Measurements from ENCODE around the gene CTAGE1.
A peak's percentile ranks its signal among the peaks of the same experiment; 100 is the strongest.

CTAGE1 gene

GRCh38 chr18:22429564-22429963 lies 11.8 kb upstream of the CTAGE1 start:
- no CpG with 5 or more reads among the region's 3 CpGs for WGBS (ENCODE audit: extremely low coverage, insufficient coverage, insufficient read length)
- Histone ChIP-seq H3K18ac (ENCODE audit: low read length) (no peak overlapping the region), H3K27ac (ENCODE audit: low read depth, low read length) (no peak overlapping the region), H2BK120ac (ENCODE audit: insufficient read depth, low read length, poor library complexity) (no peak overlapping the region), H3K4me3 (ENCODE audit: low read depth, low read length) (no peak overlapping the region), H3K27me3 (ENCODE audit: insufficient read depth, low read length) (no peaks in the 10 kb centered on the region), H3K4me1 (ENCODE audit: control insufficient read depth in 1 of 2, insufficient read depth in 2 of 2, low read length in 2 of 2) (no peaks in the 10 kb centered on the region), H3K14ac (ENCODE audit: low read length) (no peak overlapping the region), H3K4me2 (ENCODE audit: low read length) (no peak overlapping the region), H3K4ac (ENCODE audit: low read depth, low read length) (no peak overlapping the region), H3K79me2 (ENCODE audit: control insufficient read depth, insufficient read depth, low read length, poor library complexity) (no peaks in the 10 kb centered on the region), H3K36me3 (ENCODE audit: control insufficient read depth in 1 of 2, insufficient read depth in 2 of 2, low read length in 2 of 2) (no peaks in the 10 kb centered on the region), H4K8ac (ENCODE audit: low read depth, low read length) (no peak overlapping the region), H3K9ac (ENCODE audit: low read length) (no peak overlapping the region), H3K79me1 (ENCODE audit: low read length) (no peaks in the 10 kb centered on the region), H2BK5ac (ENCODE audit: low read depth, low read length, poor library complexity) (no peak overlapping the region), H2AFZ (ENCODE audit: insufficient read depth, low read length, poor library complexity) (no peak overlapping the region), H3K23ac (ENCODE audit: low read length) (no peak overlapping the region), H2AK5ac (ENCODE audit: low read length) (no peak overlapping the region), H3K9me3 (ENCODE audit: insufficient read depth, low read depth, low read length) (no peaks in the 10 kb centered on the region), H4K91ac (ENCODE audit: low read depth, low read length) (no peak overlapping the region), H2BK12ac (ENCODE audit: low read length) (no peak overlapping the region), H4K12ac (ENCODE audit: low read depth, low read length) (no peak overlapping the region)
- no peak for DNase-seq

- DNase-seq, result no peak
- no peak overlapping the region for H4K91ac ChIP-seq (ENCODE audit: low read depth, low read length)
- no peak overlapping the region for H2BK12ac ChIP-seq (ENCODE audit: low read length)
- H3K27ac ChIP-seq (ENCODE audit: low read depth, low read length), result no peak overlapping the region
- no peak overlapping the region for H4K12ac ChIP-seq (ENCODE audit: low read depth, low read length)
- no peak overlapping the region for H3K18ac ChIP-seq (ENCODE audit: low read length)
- H3K79me1 ChIP-seq (ENCODE audit: low read length), result no peaks in the 10 kb centered on the region
- H3K4ac ChIP-seq (ENCODE audit: low read depth, low read length), result no peak overlapping the region
- H3K9ac ChIP-seq (ENCODE audit: low read length), result no peak overlapping the region
- no peak overlapping the region for H2AK5ac ChIP-seq (ENCODE audit: low read length)
- H3K9me3 ChIP-seq (ENCODE audit: insufficient read depth, low read depth, low read length), result no peaks in the 10 kb centered on the region
- H4K8ac ChIP-seq (ENCODE audit: low read depth, low read length), result no peak overlapping the region
- H3K23ac ChIP-seq (ENCODE audit: low read length), result no peak overlapping the region
- no peak overlapping the region for H3K14ac ChIP-seq (ENCODE audit: low read length)
- no peak overlapping the region for H2BK5ac ChIP-seq (ENCODE audit: low read depth, low read length, poor library complexity)
- H3K4me1 ChIP-seq (ENCODE audit: control insufficient read depth in 1 of 2, insufficient read depth in 2 of 2, low read length in 2 of 2), result no peaks in the 10 kb centered on the region
- H2AFZ ChIP-seq (ENCODE audit: insufficient read depth, low read length, poor library complexity), result no peak overlapping the region
- H3K4me3 ChIP-seq (ENCODE audit: low read depth, low read length), result no peak overlapping the region
- no CpG with 5 or more reads among the region's 4 CpGs for WGBS (ENCODE audit: extremely low coverage, insufficient coverage, insufficient read length)
- no peaks in the 10 kb centered on the region for H3K36me3 ChIP-seq (ENCODE audit: control insufficient read depth in 1 of 2, insufficient read depth in 2 of 2, low read length in 2 of 2)
- no peaks in the 10 kb centered on the region for H3K79me2 ChIP-seq (ENCODE audit: control insufficient read depth, insufficient read depth, low read length, poor library complexity)
- no peak overlapping the region for H3K4me2 ChIP-seq (ENCODE audit: low read length)
- H2BK120ac ChIP-seq (ENCODE audit: insufficient read depth, low read length, poor library complexity), result no peak overlapping the region
- no peaks in the 10 kb centered on the region for H3K27me3 ChIP-seq (ENCODE audit: insufficient read depth, low read length)
These were observed 11.0 kb upstream of the CTAGE1 start for GRCh38 chr18:22428672-22429071.

DNA sequence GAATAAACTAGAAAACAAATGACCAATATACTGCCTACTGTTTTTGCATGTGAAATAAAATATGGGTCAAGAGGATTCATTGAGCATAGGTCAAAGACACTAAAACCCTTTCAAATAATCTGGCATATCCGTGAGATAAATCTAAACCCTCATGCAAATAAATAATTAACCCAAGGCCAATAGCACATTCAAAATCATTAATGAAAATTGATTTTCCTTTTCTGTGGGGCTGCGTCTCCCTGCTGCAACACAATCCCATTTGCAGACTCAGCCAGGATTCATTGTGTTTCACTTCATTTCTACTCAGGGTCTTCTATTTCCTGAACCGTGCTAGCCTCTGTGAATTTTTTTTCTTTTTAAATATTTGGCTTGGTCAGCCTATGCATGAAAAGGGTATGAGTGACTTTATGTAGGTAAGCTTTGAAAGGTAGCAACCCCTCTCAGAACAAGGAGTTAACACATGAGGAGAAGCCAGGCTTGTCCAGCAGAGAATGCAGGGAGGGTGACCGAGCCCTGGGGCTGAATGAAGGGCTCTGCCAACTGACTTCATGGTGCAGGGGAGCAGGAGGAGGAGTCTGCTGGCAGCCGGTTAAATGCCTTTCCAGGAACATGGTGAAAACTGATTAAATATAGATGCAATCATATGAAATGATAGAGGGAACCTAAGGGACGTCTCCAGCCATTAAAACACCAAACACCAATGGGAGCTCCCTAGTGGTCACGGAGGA lies 10.3 kb upstream of the CTAGE1 start:
- no peaks in the 10 kb centered on the region for H3K36me3 ChIP-seq (ENCODE audit: control insufficient read depth in 1 of 2, insufficient read depth in 2 of 2, low read length in 2 of 2)
- no peak overlapping the region for H4K91ac ChIP-seq (ENCODE audit: low read depth, low read length)
- DNase-seq, result no peak
- WGBS (ENCODE audit: extremely low coverage, insufficient coverage, insufficient read length), result no CpG with 5 or more reads among the region's 7 CpGs
- H3K79me1 ChIP-seq (ENCODE audit: low read length), result no peaks in the 10 kb centered on the region
- H4K8ac ChIP-seq (ENCODE audit: low read depth, low read length), result no peak overlapping the region
- no peaks in the 10 kb centered on the region for H3K9me3 ChIP-seq (ENCODE audit: insufficient read depth, low read depth, low read length)
- no peak overlapping the region for H3K27ac ChIP-seq (ENCODE audit: low read depth, low read length)
- no peaks in the 10 kb centered on the region for H3K4me1 ChIP-seq (ENCODE audit: control insufficient read depth in 1 of 2, insufficient read depth in 2 of 2, low read length in 2 of 2)
- H3K4ac ChIP-seq (ENCODE audit: low read depth, low read length), result no peak overlapping the region
- no peak overlapping the region for H2BK120ac ChIP-seq (ENCODE audit: insufficient read depth, low read length, poor library complexity)
- H3K4me3 ChIP-seq (ENCODE audit: low read depth, low read length), result no peak overlapping the region
- no peak overlapping the region for H3K23ac ChIP-seq (ENCODE audit: low read length)
- H3K18ac ChIP-seq (ENCODE audit: low read length), result no peak overlapping the region
- no peak overlapping the region for H3K9ac ChIP-seq (ENCODE audit: low read length)
- no peaks in the 10 kb centered on the region for H3K79me2 ChIP-seq (ENCODE audit: control insufficient read depth, insufficient read depth, low read length, poor library complexity)
- H2AFZ ChIP-seq (ENCODE audit: insufficient read depth, low read length, poor library complexity), result no peak overlapping the region
- no peak overlapping the region for H3K14ac ChIP-seq (ENCODE audit: low read length)
- no peak overlapping the region for H2BK5ac ChIP-seq (ENCODE audit: low read depth, low read length, poor library complexity)
- H3K4me2 ChIP-seq (ENCODE audit: low read length), result no peak overlapping the region
- H2BK12ac ChIP-seq (ENCODE audit: low read length), result no peak overlapping the region
- no peak overlapping the region for H4K12ac ChIP-seq (ENCODE audit: low read depth, low read length)
- no peak overlapping the region for H2AK5ac ChIP-seq (ENCODE audit: low read length)
- no peaks in the 10 kb centered on the region for H3K27me3 ChIP-seq (ENCODE audit: insufficient read depth, low read length)

DNA sequence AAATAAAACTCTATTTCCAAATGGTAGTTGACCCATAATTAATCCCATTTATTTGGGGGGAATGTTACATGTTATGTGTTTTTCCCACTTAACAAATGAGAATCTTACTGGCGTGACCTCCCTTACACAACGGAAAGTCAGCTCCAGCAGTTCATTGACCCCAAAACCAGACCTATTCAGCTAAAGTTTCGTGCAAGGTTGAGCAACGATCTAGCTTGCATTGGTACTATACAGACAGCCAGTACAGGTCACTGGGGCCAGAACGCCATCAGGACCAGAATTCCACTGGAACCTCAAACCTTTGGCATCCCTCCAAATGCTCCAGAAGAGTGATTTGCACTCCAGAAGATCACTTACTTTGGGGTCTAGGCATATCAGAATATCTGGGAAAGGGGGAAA lies 6.8 kb upstream of the CTAGE1 start:
- Histone ChIP-seq H3K27ac (ENCODE audit: low read depth, low read length) (no peak overlapping the region), H3K4me3 (ENCODE audit: low read depth, low read length) (peak overlapping the region; percentile 54), H2AFZ (ENCODE audit: insufficient read depth, low read length, poor library complexity) (no peak overlapping the region), H3K79me2 (ENCODE audit: control insufficient read depth, insufficient read depth, low read length, poor library complexity) (no peaks in the 10 kb centered on the region), H3K9me3 (ENCODE audit: insufficient read depth, low read depth, low read length) (no peaks in the 10 kb centered on the region), H2AK5ac (ENCODE audit: low read length) (no peak overlapping the region), H4K12ac (ENCODE audit: low read depth, low read length) (no peak overlapping the region), H3K79me1 (ENCODE audit: low read length) (no peaks in the 10 kb centered on the region), H3K18ac (ENCODE audit: low read length) (no peak overlapping the region), H2BK120ac (ENCODE audit: insufficient read depth, low read length, poor library complexity) (no peak overlapping the region), H2BK5ac (ENCODE audit: low read depth, low read length, poor library complexity) (no peak overlapping the region), H3K36me3 (ENCODE audit: control insufficient read depth in 1 of 2, insufficient read depth in 2 of 2, low read length in 2 of 2) (no peaks in the 10 kb centered on the region), H3K9ac (ENCODE audit: low read length) (no peak overlapping the region), H3K27me3 (ENCODE audit: insufficient read depth, low read length) (no peaks in the 10 kb centered on the region), H3K4me2 (ENCODE audit: low read length) (no peak overlapping the region), H3K23ac (ENCODE audit: low read length) (no peak overlapping the region), H4K8ac (ENCODE audit: low read depth, low read length) (no peak overlapping the region), H3K14ac (ENCODE audit: low read length) (no peak overlapping the region), H2BK12ac (ENCODE audit: low read length) (no peak overlapping the region), H3K4ac (ENCODE audit: low read depth, low read length) (no peak overlapping the region), H3K4me1 (ENCODE audit: control insufficient read depth in 1 of 2, insufficient read depth in 2 of 2, low read length in 2 of 2) (no peaks in the 10 kb centered on the region), H4K91ac (ENCODE audit: low read depth, low read length) (no peak overlapping the region)
- DNase-seq, result no peak
- no CpG with 5 or more reads among the region's 5 CpGs for WGBS (ENCODE audit: extremely low coverage, insufficient coverage, insufficient read length)

All from trophoblast cell (in vitro differentiated cells and primary cell).